GM21529 (cell line): ENCODE measurements around the gene CYP2B6.
"Not testable (repeated sequence)": the region's sequence is repeated elsewhere in the genome, so short reads cannot be mapped to it uniquely, and the experiment has no call there.

Source experiments
- ATAC-seq: cut with Tn5 transposase; IDR thresholded peaks from one replicate; pipeline ENCODE4 v1.9.1; 2021; ENCODE audit not compliant: unreplicated experiment

The CYP2B6 gene

DNA sequence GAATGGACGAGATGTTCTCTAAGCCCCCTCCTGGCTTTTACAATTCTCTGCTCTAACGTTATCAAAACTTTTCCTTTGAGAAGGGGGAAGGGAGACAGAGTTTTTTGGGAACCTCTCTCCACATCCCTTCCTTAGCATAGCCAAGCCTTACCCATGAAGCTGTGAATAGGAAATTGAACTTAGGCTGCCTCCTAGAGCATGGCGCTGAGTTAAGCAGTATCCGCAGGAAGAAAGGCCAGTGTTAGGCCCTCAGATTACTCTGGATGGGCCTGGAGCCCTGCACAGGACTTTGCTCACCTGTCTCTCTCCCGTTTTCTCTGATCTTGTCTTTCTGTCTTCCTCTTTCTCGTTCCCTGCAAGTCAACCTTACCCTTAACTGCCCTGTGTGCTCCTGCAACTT, 39.6 kb downstream of the CYP2B6 start:
- no peak for ATAC-seq

DNA sequence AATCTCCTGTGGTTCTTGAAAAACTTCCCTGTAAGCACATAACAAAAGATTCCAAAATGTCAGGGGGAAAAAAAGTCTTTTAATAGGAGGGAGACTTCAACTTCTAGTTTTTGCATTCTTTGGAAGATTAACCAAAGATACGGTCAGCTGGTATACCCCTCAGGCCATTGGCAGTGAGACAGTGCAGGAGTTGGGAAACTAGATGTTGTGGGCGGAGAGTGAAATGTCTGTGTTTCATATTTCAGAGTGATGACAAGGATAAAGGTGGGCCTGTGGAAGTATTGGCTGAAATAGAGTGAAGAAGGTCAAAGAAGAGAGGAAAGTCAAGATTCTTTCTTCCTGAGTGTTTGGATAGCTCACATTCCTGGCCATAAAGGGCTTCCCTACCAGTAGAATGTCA, 40.8 kb downstream of the CYP2B6 start:
- no peak for ATAC-seq

DNA sequence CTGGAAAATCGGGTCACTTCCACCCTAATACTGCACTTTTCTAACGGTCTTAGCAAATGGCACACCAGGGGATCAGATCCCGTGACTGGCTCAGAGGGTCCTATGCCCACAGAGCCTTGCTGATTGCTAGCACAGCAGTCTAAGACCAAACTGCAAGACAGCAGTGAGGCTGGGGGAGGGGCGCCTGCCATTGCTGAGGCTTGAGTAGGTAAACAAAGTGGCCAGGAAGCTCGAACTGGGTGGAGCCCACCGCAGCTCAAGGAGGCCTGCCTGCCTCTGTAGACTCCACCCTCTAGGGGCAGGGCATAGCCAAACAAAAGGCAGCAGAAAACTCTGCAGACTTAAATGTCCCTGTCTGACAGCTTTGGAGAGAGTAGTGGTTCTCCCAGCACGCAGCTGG, 42.2 kb downstream of the CYP2B6 start:
- not testable (repeated sequence) for ATAC-seq

DNA sequence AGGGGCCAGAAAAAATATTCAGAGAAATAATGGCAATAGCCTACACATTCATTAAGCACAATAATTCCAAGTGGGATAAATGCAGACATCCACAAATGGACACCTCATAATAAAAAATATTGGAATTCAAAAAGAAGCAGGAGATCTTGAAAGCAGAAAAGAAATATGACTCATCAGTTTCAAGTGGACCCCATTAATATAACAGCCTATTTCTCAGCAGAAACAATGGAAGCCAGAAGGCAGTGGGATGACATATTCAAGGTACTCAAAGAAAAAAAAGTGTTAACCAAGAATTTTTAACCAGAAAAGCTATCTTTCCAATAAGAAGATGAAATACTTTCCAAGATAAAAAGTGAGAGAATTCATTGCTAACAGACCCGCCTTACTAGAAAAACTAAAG, 48.7 kb downstream of the CYP2B6 start:
- ATAC-seq = no peak

DNA sequence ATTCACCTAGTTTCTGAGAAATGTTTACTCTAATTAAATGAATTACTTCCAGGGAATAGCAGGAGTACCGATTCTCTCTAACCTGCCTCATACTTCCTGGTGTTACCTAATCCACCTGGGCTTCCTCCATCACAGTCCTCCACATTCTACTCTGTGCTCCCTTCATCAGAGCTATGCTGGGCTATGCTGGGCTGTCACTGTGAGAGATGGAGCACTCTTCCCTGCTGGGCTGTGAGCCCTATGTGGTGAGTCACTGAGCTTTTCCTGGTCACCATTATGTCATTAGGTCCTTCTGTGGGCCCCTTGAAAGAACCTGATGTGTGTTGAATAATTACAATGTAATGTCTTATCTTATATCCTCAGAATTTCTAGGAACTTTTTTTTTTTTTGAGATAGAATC, 54.0 kb downstream of the CYP2B6 start:
- ATAC-seq = not testable (repeated sequence)

DNA sequence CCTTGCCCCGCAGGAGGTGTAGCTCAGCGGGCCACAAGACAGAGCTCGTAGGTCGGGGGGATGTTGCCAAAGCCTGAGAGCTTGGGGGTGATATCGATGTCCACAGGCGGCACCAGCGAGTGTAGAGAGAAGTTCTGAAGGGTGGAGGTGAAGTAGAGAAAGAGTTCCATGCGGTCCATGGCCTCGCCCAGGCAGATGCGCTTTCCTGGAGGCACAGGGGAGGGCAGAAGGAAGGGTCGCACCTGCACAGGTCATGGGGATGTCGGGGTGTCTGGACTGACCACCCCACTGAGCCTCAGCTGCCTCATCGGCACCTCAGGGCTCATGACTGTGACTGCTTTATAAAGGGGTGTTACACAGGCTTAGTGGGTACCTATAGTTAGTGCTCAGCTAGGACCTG, 59.3 kb downstream of the CYP2B6 start:
- ATAC-seq = no peak

DNA sequence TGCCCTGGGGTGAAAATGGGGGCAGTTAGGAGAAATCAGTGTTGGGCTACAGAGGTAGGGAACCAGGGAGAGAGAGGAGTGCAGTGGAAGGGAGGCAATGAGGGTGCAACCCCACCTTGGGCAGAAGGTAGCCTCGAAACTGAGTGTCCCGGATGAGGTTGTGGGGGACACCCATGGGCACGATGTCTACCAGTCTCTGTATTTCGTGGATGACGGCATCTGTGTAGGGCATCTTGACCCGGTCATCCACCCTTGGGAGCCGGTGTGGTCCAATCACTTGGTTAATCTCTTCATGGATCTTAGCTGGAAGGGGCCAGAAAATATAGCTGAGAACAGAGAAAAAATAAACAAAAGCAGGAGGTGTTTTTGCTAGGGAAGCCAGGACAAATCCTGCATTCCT, 61.1 kb downstream of the CYP2B6 start:
- not testable (repeated sequence) for ATAC-seq

DNA sequence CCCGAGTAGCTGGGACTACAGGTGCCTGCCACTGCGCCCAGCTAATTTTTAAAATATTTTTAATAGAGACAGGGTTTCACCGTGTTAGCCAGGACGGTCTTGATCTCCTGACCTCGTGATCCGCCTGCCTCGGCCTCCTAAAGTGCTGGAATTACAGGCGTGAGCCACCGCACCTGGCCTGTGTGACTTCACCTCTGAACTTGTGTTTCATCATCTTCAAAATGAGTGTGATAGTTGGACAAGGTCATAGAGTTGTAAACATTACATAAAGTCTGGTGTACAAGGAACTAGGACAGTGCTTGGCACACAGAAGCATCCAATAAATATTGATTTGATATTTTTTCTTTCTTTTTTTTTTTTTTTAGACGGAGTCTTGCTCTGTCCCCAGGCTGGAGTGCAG, 62.2 kb downstream of the CYP2B6 start:
- ATAC-seq = not testable (repeated sequence)

DNA sequence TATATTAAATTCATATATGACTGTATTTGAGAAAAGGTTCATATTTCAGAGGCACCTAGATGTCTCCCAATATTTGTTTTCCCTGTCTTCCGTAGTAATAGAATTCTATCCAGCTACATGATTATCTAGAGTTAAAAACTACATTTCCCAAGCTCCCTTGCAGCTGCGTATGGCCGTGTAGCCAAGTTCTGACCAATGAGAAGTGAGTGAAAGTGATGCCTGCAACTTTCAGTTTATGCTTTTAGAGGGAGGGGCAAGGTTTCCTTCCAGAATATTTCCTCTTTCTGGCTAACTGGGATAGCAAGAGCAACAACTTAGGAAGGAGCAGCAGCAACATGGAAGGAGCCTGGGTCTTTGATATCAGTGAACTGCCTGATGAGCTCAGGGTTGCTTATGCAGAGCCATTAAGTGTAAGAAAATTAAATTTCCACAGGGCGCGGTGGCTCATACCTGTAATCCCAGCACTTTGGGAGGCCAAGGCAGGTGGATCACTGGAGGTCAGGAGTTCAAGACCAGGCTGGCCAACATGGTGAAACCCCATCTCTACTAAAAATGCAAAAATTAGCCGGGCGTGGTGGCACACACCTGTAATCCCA, 74.0 kb downstream of the CYP2B6 start:
- no peak for ATAC-seq
